HepG2 (cell line): ENCODE results near the gene TRRAP. TPM values are rescaled to one million over a fixed set of nuclear protein-coding genes. Genes with fewer than 3 reads are reported as not detected.

Source experiments
- ATAC-seq: fragments of 200-7000 bp; cut with Tn5 transposase; 3 replicates; pipeline ENCODE4 v1.9.1; 2020; ENCODE audit warnings: mild to moderate bottlenecking, moderate library complexity
- BruUV-seq: library from RNA; stranded (reverse); fragments of 400-500 nt; replicated peaks from 2 replicates; lab custom pipeline; 2021; lab: Mats Ljungman, UMichigan
- CTCF ChIA-PET: fragments of 300-600 bp; formaldehyde crosslinking; extraction: SDS; loops from one replicate; lab custom pipeline; 2021; ENCODE audit warnings: low total read pairs, inconsistent platforms, low intra/inter-chr PET ratio; lab: Yijun Ruan, JAX
- POLR2A ChIA-PET: fragments of 350-600 bp; sonication (Branson Sonifier 250); formaldehyde crosslinking; loops from one replicate; lab custom pipeline; 2020; ENCODE audit warnings: antibody characterized with exemption, inconsistent platforms; lab: Yijun Ruan, JAX
- DNase-seq: peaks from one replicate; pipeline ENCODE4 v3.0.0-alpha.2; 2015; ENCODE audit warnings: low spot score
- FAIRE-seq: peaks from 3 replicates; lab custom pipeline; 2011; peaks lifted over from hg19 to GRCh38; lab: Jason Lieb, UNC
- H2AFZ ChIP-seq: one replicate; pipeline ENCODE4 v1.6.1; 2011; ENCODE audit warnings: low read length, inconsistent platforms
- H3K27ac ChIP-seq: fragments of 300-600 bp; 3 replicates; pipeline ENCODE4 v1.8.0; 2011; ENCODE audit warnings: mixed run types, mild to moderate bottlenecking, mixed read lengths, low read length, inconsistent platforms; ENCODE audit not compliant: insufficient read depth; ENCODE audit errors: extremely low read length
- H3K27me3 ChIP-seq, 2 experiments: fragments of 200-600 bp in 1 of 2; 2 replicates in 1 of 2; 3 replicates in 1 of 2; pipeline versions ENCODE4 v1.6.0 to v1.8.0; 2011; ENCODE audit warnings: low read length in 2 of 2, mild to moderate bottlenecking in 2 of 2, moderate library complexity in 2 of 2, inconsistent platforms in 1 of 2; ENCODE audit not compliant: insufficient read depth in 2 of 2, control insufficient read depth in 1 of 2
- H3K36me3 ChIP-seq, 2 experiments: fragments of 200-600 bp in 1 of 2; replicated peaks in 1 of 2; 2 replicates in 1 of 2; 3 replicates in 1 of 2; pipeline versions ENCODE4 v1.5.1 to v1.8.0; 2011; ENCODE audit warnings: low read length in 2 of 2, inconsistent platforms in 1 of 2; ENCODE audit not compliant: insufficient read depth in 2 of 2, control insufficient read depth in 1 of 2
- H3K4me1 ChIP-seq: 2 replicates; pipeline ENCODE4 v1.5.1; 2012; ENCODE audit warnings: low read length, inconsistent platforms; ENCODE audit not compliant: insufficient read depth
- H3K4me2 ChIP-seq: 2 replicates; pipeline ENCODE4 v1.6.0; 2011; ENCODE audit warnings: low read depth, low read length, inconsistent platforms
- H3K4me3 ChIP-seq, 3 experiments: fragments of 200-600 bp in 1 of 3; sonication (generic), shearing (Covaris generic) in 1 of 3; replicated peaks in 1 of 3; 2 replicates each; pipeline ENCODE4 v1.5.1; 2011 to 2016; ENCODE audit warnings: low read length in 3 of 3, inconsistent platforms in 2 of 3, low read depth in 2 of 3, mild to moderate bottlenecking in 2 of 3, control low read depth in 1 of 3, mixed read lengths in 1 of 3; ENCODE audit not compliant: insufficient read depth in 1 of 3
- H3K79me2 ChIP-seq: one replicate; pipeline ENCODE4 v1.6.1; 2011; ENCODE audit warnings: low read length, inconsistent platforms; ENCODE audit not compliant: insufficient read depth
- H3K9ac ChIP-seq: 2 replicates; pipeline ENCODE4 v1.6.0; 2011; ENCODE audit warnings: mild to moderate bottlenecking, low read depth, low read length, inconsistent platforms; ENCODE audit not compliant: insufficient read depth
- H3K9me3 ChIP-seq: 2 replicates; pipeline ENCODE4 v1.5.1; 2012; ENCODE audit warnings: mild to moderate bottlenecking, low read length
- H4K20me1 ChIP-seq: 2 replicates; pipeline ENCODE4 v1.6.0; 2011; ENCODE audit warnings: inconsistent platforms, mild to moderate bottlenecking, low read length, moderate library complexity; ENCODE audit not compliant: insufficient read depth
- ASH2L ChIP-seq: fragments of 300-600, 200-600 bp; sonication (generic); IDR thresholded peaks from 2 replicates; pipeline ENCODE4 v1.7.0; 2017; ENCODE audit warnings: low read depth, mild to moderate bottlenecking, moderate library complexity, mixed read lengths, low read length; ENCODE audit not compliant: insufficient read length
- CCDC6 ChIP-seq: sonication (generic); formaldehyde crosslinking; IDR thresholded peaks from 2 replicates; pipeline ENCODE4 v1.8.1; 2022; ENCODE audit warnings: mild to moderate bottlenecking, missing genetic modification reagents, moderate library complexity
- CHD2 ChIP-seq: IDR thresholded peaks from 2 replicates; pipeline ENCODE4 v1.6.1; 2011; ENCODE audit warnings: low read depth, low read length, improper control_type of control experiment
- FOXK2 ChIP-seq: fragments of 450-650 bp; IDR thresholded peaks from 2 replicates; pipeline ENCODE4 v1.6.1; 2016
- HNF4A ChIP-seq: sonication (generic); formaldehyde crosslinking; IDR thresholded peaks from 2 replicates; pipeline ENCODE4 v1.4.0; 2020; ENCODE audit warnings: missing genetic modification reagents
- HNRNPLL ChIP-seq: fragments of 200-400 bp; formaldehyde crosslinking; IDR thresholded peaks from 2 replicates; pipeline ENCODE4 v1.6.1; 2017; ENCODE audit warnings: mild to moderate bottlenecking, low read depth, low read length; ENCODE audit not compliant: poor library complexity, severe bottlenecking
- KDM5A ChIP-seq: fragments of 200-600 bp; sonication (generic); IDR thresholded peaks from 2 replicates; pipeline ENCODE4 v1.7.0; 2018; ENCODE audit warnings: antibody characterized with exemption, mild to moderate bottlenecking, low read length, borderline replicate concordance
- KMT2B ChIP-seq: IDR thresholded peaks from 2 replicates; pipeline ENCODE4 v1.6.1; 2016; ENCODE audit warnings: missing genetic modification reagents, missing compliant biosample characterization
- NFIC ChIP-seq: IDR thresholded peaks from 2 replicates; pipeline ENCODE4 v1.6.1; 2012; ENCODE audit warnings: mild to moderate bottlenecking, low read length, inconsistent platforms
- NFRKB ChIP-seq: fragments of 450-650 bp; IDR thresholded peaks from 2 replicates; pipeline ENCODE4 v1.6.1; 2017
- TAF15 ChIP-seq: fragments of 200-400 bp; formaldehyde crosslinking; IDR thresholded peaks from one replicate; pipeline ENCODE4 v1.6.1; 2018; ENCODE audit warnings: mild to moderate bottlenecking, low read depth, low read length; ENCODE audit not compliant: poor library complexity, severe bottlenecking
- TFAP4 ChIP-seq: sonication (generic); IDR thresholded peaks from 2 replicates; pipeline ENCODE4 v1.6.1; 2016; ENCODE audit warnings: low read depth, borderline replicate concordance
- ZC3H13 ChIP-seq: sonication (generic); formaldehyde crosslinking; IDR thresholded peaks from 2 replicates; pipeline ENCODE4 v1.8.1; 2023; ENCODE audit warnings: mild to moderate bottlenecking, missing genetic modification reagents, moderate library complexity
- ZNF10 ChIP-seq: sonication (generic); formaldehyde crosslinking; IDR thresholded peaks from 2 replicates; pipeline ENCODE4 v1.4.0; 2020; ENCODE audit warnings: mild to moderate bottlenecking, low read depth, missing genetic modification reagents, borderline replicate concordance
- ZNF138 ChIP-seq: sonication (generic); formaldehyde crosslinking; IDR thresholded peaks from 2 replicates; pipeline ENCODE4 v1.5.0; 2020; ENCODE audit warnings: mild to moderate bottlenecking, low read depth, missing genetic modification reagents
- ZNF414 ChIP-seq: sonication (generic); formaldehyde crosslinking; IDR thresholded peaks from 2 replicates; pipeline ENCODE4 v1.5.0; 2020; ENCODE audit warnings: missing genetic modification reagents
- ZNF784 ChIP-seq: sonication (generic); formaldehyde crosslinking; IDR thresholded peaks from 2 replicates; pipeline ENCODE4 v1.5.1; 2020; ENCODE audit warnings: missing genetic modification reagents, mild to moderate bottlenecking, borderline replicate concordance
- ZNF883 ChIP-seq: sonication (generic); formaldehyde crosslinking; IDR thresholded peaks from 2 replicates; pipeline ENCODE4 v1.5.1; 2020; ENCODE audit warnings: mild to moderate bottlenecking, missing genetic modification reagents; ENCODE audit errors: not compliant biosample characterization
- WGBS: methylation state at CpG from one replicate; pipeline ENCODE4 v1.1.6; 2017; ENCODE audit warnings: low lambda C conversion rate; 5-methylcytosine and 5-hydroxymethylcytosine counted together
- in situ Hi-C: cut with HindIII; loops from 2 replicates; pipeline ENCODE4 v1.10.0; 2017; ENCODE audit warnings: low pct_unique_long_range_greater_than_20kb; ENCODE audit not compliant: extremely low pct_ligation_motif_present
- intact Hi-C: fragments of 100-400 bp; cut with micrococcal nuclease; formaldehyde crosslinking; loops from one replicate; pipeline ENCODE4 v1.10.0; 2022; ENCODE audit not compliant: unreplicated experiment
- polyA plus RNA-seq, 8 experiments: library from polyadenylated mRNA; depleted of rRNA in 3 of 8; stranded (reverse) in 7 of 8; unstranded in 1 of 8; fragments of >200 nt; fragmentation: Illumina TruSeq in 4 of 8; extraction: Trizol in 4 of 8; gene quantifications; 2 replicates each; pipeline versions ENCODE4 v1.2.1 to v1.2.3, GENCODE V29; 2011 to 2016; ENCODE audit warnings: low read depth in 4 of 8, missing spikeins in 1 of 8, mixed read lengths in 1 of 8; ENCODE audit not compliant: insufficient read depth in 1 of 8
- total RNA-seq, 5 experiments: library from RNA; depleted of rRNA; stranded (reverse); fragments of >200 nt; fragmentation: Illumina TruSeq; extraction: Trizol; gene quantifications; 2 replicates each; pipeline ENCODE4 v1.2.3, GENCODE V29; 2016; ENCODE audit warnings: low read depth in 1 of 5

Gene TRRAP
- total and polyA plus RNA-seq, 2 of the 13 experiments (the other 11 are each of a cell fraction or from before 2014, with no cell fraction given): 8.6 to 10.5 TPM

GRCh38 chr7:98934267-98934666 lies 55.9 kb downstream of the TRRAP start (continued):
- TF ChIP-seq HNRNPLL (no peak), FOXK2 (no peak), ZNF883 (no peak), ZNF784 (no peak)

GRCh38 chr7:98935811-98936210 lies 57.5 kb downstream of the TRRAP start:
- BruUV-seq: no TSS peak
- TF ChIP-seq KMT2B (no peak), HNF4A (no peak)
- Histone ChIP-seq H3K9ac (no peak overlapping the region), H2AFZ (no peak overlapping the region), H4K20me1 (no peaks in the 10 kb centered on the region), H3K4me2 (no peak overlapping the region), H3K27ac (no peak overlapping the region), H3K9me3 (no peaks in the 10 kb centered on the region), H3K4me1 (no peaks in the 10 kb centered on the region), H3K36me3 (peaks cover 23 to 78% of the 10 kb centered on the region in 2 experiments), H3K79me2 (no peaks in the 10 kb centered on the region), H3K4me3 (no peak overlapping the region), H3K27me3 (no peaks in the 10 kb centered on the region)
- no peak for FAIRE-seq
- CTCF ChIA-PET: no interaction called here
- no peak for ATAC-seq
- POLR2A ChIA-PET: no interaction called here
- intact Hi-C loops (no loop called here), in situ Hi-C loops (no loop called here)
- no peak for DNase-seq
- 93% methylated on average over 2 of the region's 2 CpGs for WGBS

GRCh38 chr7:98943336-98943735 lies 65.0 kb downstream of the TRRAP start:
- intact Hi-C loops: no loop called here
- H3K9me3 ChIP-seq: no peaks in the 10 kb centered on the region
- 96% methylated on average over 6 of the region's 6 CpGs for WGBS
- no peak for TF ChIP-seq CCDC6 (CRISPR knock-in tag)
- TF ChIP-seq ZNF138: no peak
- no peak for TF ChIP-seq ZNF10
- no peak for TF ChIP-seq ASH2L
- no peak for TF ChIP-seq TAF15
- TF ChIP-seq ZNF414 (CRISPR knock-in tag): no peak
- no peak for TF ChIP-seq TFAP4
- no peak for TF ChIP-seq ZC3H13
- TF ChIP-seq NFIC: no peak
- TF ChIP-seq NFRKB: no peak
- TF ChIP-seq KDM5A: no peak
- no peak for TF ChIP-seq CHD2

More at GRCh38 chr7:98943336-98943735, 65.0 kb downstream of the TRRAP start:
- ChIA-PET CTCF (no interaction called here), POLR2A (no interaction called here)
- Histone ChIP-seq H3K4me2 (no peak overlapping the region), H3K79me2 (no peaks in the 10 kb centered on the region), H3K27ac (no peak overlapping the region), H3K4me3 (no peak overlapping the region), H3K27me3 (no peaks in the 10 kb centered on the region), H3K36me3 (peaks cover 27 to 80% of the 10 kb centered on the region in 2 experiments; a peak in 4 of 5 replicates), H4K20me1 (no peaks in the 10 kb centered on the region), H3K4me1 (no peaks in the 10 kb centered on the region), H3K9ac (no peak overlapping the region), H2AFZ (no peak overlapping the region)
- no peak for DNase-seq
- no peak for ATAC-seq
- no peak for FAIRE-seq
- BruUV-seq: no TSS peak
- in situ Hi-C loops: no loop called here
